HG03039 (cell line): Measurements from ENCODE around the gene SPAG6.

Experiments used
- ATAC-seq: cut with Tn5 transposase; IDR thresholded peaks from one replicate; pipeline ENCODE4 v1.9.1; 2021; ENCODE audit warnings: mild to moderate bottlenecking, moderate library complexity; ENCODE audit not compliant: unreplicated experiment

SPAG6 gene

GRCh38 chr10:22455068-22455857, 110.0 kb downstream of the SPAG6 start:
- ATAC-seq = no peak

GRCh38 chr10:22456486-22456885, 111.2 kb downstream of the SPAG6 start:
- no peak for ATAC-seq

- no peak for ATAC-seq
Observed at GRCh38 chr10:22458272-22459038, 113.2 kb downstream of the SPAG6 start.

- ATAC-seq = no peak
Observed at GRCh38 chr10:22459496-22459895, 114.2 kb downstream of the SPAG6 start.

- ATAC-seq = no peak
Observed at GRCh38 chr10:22460101-22460500, 114.8 kb downstream of the SPAG6 start.

GRCh38 chr10:22460531-22461403, 115.5 kb downstream of the SPAG6 start:
- no peak for ATAC-seq

GRCh38 chr10:22461891-22462290, 116.6 kb downstream of the SPAG6 start:
- no peak for ATAC-seq

- ATAC-seq = no peak
Observed at GRCh38 chr10:22463255-22463654, 118.0 kb downstream of the SPAG6 start.

- ATAC-seq = no peak
Observed at GRCh38 chr10:22464966-22465629, 119.8 kb downstream of the SPAG6 start.

GRCh38 chr10:22466763-22467334, 121.6 kb downstream of the SPAG6 start:
- no peak for ATAC-seq
